Thoracic aorta (tissue), 2 donors: ENCODE measurements around the gene EXOC6B. TPM values are rescaled to one million over a fixed set of nuclear protein-coding genes. Genes with fewer than 3 reads are reported as not detected.

Source experiments
- ATAC-seq: fragments of 150-250 bp; one replicate; pipeline ENCODE4 v1.8.0; 2017; ENCODE audit warnings: low read depth; ENCODE audit not compliant: insufficient number of reproducible peaks, low FRiP score
- DNase-seq: peaks from one replicate; pipeline ENCODE4 v3.0.0-alpha.2; 2020; ENCODE audit warnings: low spot score
- H3K27ac ChIP-seq, 2 donors: fragments of 200-600 bp; sonication (generic); 1 replicate in 1 of 2; 2 replicates in 1 of 2; pipeline ENCODE4 v1.5.1; 2016; ENCODE audit warnings: mild to moderate bottlenecking in 2 of 2, moderate library complexity in 2 of 2
- H3K27me3 ChIP-seq: fragments of 200-600 bp; sonication (generic); replicated peaks from 2 replicates; pipeline ENCODE4 v1.6.0; 2016; ENCODE audit warnings: mild to moderate bottlenecking; ENCODE audit not compliant: insufficient read depth
- H3K36me3 ChIP-seq: fragments of 200-600 bp; sonication (generic); one replicate; pipeline ENCODE4 v1.5.1; 2016
- H3K4me1 ChIP-seq, 2 donors: fragments of 200-600 bp; sonication (generic); 1 replicate in 1 of 2; 2 replicates in 1 of 2; pipeline versions ENCODE4 v1.5.1 to v1.6.0; 2016; ENCODE audit warnings: low read depth in 2 of 2, mild to moderate bottlenecking in 1 of 2; ENCODE audit not compliant: control insufficient read depth in 1 of 2
- H3K4me3 ChIP-seq: fragments of 200-600 bp; sonication (generic); 2 replicates; pipeline ENCODE4 v1.5.1; 2016; ENCODE audit warnings: mild to moderate bottlenecking
- H3K9me3 ChIP-seq: fragments of 200-600 bp; sonication (generic); 2 replicates; pipeline ENCODE4 v1.5.1; 2016
- total RNA-seq, 2 donors: library from RNA; depleted of rRNA; stranded (reverse); fragments of >200 nt; gene quantifications; one replicate each; pipeline versions ENCODE4 v1.1.0 to v1.2.3, GENCODE V29; 2016
- TF ChIP-seq, protein P1 (sequence below): fragments of 200-600 bp; sonication (generic); IDR thresholded peaks from one replicate; pipeline ENCODE4 v1.5.1; 2019; ENCODE audit warnings: antibody characterized with exemption

EXOC6B gene
- total RNA-seq, 2 donors from 2014 or later, result 29.6 to 44.5 TPM

DNA sequence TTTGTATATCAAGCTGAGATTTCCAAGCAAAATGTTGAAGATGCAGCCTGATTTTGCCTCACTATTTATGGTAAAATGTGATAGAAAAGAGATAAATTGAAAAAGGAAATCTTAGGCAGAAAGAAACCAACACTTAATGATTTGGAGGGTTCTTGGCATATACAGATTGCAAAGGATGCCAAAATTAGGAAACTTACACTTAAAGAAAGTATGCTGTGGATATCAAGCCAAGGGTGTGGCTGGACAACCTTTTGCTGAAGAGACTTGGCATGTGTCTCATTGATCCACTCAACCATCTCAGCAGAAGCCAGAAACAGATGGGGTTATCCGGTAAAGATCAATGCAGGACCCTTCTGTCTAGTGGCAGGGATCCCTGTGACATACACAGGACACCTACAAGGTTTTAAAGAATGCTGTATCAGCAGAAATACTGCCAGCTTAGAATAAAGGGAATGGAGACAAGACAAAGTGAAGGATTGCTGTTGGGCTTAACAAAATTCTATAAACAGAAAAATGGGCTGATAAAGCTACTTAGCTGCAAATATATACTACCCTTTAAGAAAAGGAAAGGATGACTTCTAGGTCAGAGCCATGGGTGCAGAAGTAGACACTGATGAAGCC is 570.9 kb downstream of the EXOC6B start:
- DNase-seq, result no peak
- no peak for ATAC-seq

DNA sequence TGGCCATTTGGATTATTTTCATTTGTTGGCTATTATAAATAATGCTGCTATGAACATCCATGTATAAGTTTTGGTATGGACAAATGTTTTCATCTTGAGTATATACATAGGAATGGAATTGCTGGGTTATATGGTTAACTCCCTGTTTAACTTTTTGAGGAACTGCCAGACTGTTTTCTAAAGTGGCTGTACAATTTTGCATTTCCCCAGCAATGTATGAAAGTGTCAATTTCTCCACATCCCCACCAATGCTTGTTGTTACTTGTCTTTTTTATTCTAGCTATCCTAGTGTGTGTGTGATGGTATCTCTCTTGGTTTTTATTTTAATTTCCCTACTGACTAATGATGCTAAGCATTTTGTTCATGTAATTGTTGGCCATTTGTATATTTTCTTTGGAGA is 587.5 kb downstream of the EXOC6B start:
- H3K36me3 ChIP-seq, result no peaks in the 10 kb centered on the region
- ATAC-seq, result no peak
- TF ChIP-seq, protein P1, sequence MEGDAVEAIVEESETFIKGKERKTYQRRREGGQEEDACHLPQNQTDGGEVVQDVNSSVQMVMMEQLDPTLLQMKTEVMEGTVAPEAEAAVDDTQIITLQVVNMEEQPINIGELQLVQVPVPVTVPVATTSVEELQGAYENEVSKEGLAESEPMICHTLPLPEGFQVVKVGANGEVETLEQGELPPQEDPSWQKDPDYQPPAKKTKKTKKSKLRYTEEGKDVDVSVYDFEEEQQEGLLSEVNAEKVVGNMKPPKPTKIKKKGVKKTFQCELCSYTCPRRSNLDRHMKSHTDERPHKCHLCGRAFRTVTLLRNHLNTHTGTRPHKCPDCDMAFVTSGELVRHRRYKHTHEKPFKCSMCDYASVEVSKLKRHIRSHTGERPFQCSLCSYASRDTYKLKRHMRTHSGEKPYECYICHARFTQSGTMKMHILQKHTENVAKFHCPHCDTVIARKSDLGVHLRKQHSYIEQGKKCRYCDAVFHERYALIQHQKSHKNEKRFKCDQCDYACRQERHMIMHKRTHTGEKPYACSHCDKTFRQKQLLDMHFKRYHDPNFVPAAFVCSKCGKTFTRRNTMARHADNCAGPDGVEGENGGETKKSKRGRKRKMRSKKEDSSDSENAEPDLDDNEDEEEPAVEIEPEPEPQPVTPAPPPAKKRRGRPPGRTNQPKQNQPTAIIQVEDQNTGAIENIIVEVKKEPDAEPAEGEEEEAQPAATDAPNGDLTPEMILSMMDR, result no peak
- H3K4me1 ChIP-seq, result peaks cover 6 to 15% of the 10 kb centered on the region in 2 donors
- no peak for DNase-seq
- no peak overlapping the region for H3K27ac ChIP-seq
- H3K9me3 ChIP-seq, result no peaks in the 10 kb centered on the region
- H3K4me3 ChIP-seq, result no peak overlapping the region
- no peaks in the 10 kb centered on the region for H3K27me3 ChIP-seq

More for the DNA sequence above, 570.9 kb downstream of the EXOC6B start:
- Histone ChIP-seq H3K4me1 (no peaks in the 10 kb centered on the region), H3K27me3 (no peaks in the 10 kb centered on the region), H3K36me3 (no peaks in the 10 kb centered on the region), H3K4me3 (no peak overlapping the region), H3K9me3 (no peaks in the 10 kb centered on the region), H3K27ac (no peak overlapping the region)
- TF ChIP-seq, protein P1, result no peak

DNA sequence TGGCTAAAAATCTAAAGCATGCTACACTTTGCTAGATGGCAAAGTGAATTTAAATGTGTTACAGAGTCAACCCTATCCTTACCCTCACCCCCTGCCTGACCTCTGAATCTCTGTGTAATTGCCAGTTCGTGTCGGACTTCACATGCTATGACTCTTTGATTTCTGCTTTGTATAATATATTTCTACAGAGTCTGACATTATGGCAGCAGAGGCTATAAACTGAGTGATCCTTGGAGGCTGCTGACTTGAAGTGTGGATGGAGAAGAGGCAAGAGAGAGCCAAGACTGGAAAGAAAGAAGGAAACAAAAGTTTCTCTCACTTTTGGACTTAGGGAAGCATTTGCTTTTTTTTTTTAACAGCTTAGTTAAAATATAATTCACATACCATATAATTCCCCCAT is 588.3 kb downstream of the EXOC6B start:
- Histone ChIP-seq H3K4me3 (no peak overlapping the region), H3K36me3 (no peaks in the 10 kb centered on the region), H3K9me3 (no peaks in the 10 kb centered on the region), H3K27ac (no peak overlapping the region), H3K27me3 (no peaks in the 10 kb centered on the region), H3K4me1 (peaks cover 6 to 15% of the 10 kb centered on the region in 2 donors)
- TF ChIP-seq, protein P1, result no peak
- DNase-seq (no peak), ATAC-seq (no peak)

DNA sequence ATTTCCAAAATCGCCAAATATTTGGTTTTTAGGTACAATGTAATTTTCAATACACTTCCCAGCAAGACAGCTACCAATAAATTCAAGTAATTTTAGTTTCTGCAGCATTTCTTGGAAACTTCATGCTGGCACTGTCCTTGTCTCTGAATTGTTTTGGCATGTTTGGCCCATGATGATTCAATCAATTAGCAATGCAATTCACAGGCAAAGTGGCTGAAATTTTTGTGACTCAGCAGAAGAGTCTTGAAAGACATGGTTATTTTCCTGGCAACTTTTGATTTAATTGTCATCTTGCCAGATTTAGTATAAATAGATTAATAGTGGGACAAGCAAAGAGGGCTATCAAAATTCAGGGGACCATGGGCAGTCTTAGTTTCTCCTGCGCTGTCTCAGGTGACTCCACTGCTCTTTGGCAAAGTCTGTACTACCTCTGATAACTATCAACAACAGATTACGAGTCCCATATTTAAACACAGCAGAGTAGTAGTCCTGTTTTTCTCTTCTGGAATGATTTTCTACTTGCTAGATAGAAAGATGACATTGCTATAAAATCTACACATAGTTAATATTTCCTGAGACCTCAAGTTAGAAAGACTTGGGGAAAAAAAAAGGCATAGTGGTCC is 589.3 kb downstream of the EXOC6B start:
- Histone ChIP-seq H3K4me3 (no peak overlapping the region), H3K36me3 (no peaks in the 10 kb centered on the region), H3K27ac (no peak overlapping the region), H3K27me3 (no peaks in the 10 kb centered on the region), H3K4me1 (peaks cover 6 to 15% of the 10 kb centered on the region in 2 donors), H3K9me3 (no peaks in the 10 kb centered on the region)
- DNase-seq, result no peak
- TF ChIP-seq, protein P1, result no peak
- ATAC-seq, result no peak

DNA sequence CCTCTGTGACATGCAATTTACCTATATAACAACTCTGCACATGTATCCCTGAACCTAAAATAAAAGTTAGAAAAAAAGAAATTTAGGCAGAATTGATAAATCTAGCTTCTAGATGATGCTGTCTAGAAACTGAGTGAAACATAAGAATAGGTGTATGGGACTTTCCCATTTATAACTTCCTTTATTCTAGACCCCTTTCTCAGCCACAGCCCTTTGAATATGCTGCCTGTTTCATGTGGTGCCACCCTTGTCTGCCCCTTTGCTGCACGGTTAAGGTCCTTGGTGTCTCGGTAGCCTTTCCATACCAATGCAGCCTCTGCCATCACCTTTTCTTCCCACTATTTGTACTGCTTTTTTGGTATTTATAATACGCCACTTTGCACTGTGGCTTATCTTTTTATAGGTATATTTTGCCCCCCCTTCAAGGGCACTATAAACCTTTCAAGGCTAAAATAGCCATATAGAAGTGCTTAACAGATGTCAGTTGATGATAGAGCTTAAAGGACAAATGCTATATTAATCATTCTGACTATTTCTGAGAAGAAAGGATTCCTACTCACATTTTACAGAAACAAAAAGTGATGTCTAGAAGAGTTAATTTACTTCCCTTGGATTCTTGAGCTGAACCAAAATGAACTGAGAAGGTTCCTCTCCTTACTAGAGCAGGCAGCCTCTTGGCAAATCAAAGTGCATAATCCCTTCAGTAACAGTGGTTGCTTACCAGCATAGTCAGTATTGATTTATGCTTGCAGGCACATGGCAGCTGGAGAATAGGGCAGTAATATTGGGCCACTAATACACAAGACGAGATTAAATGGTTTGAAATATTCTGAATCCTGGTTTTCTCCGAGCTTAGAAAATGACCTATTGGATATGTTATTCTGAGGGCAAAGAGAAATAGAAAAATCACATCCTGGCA is 590.1 kb downstream of the EXOC6B start:
- no peaks in the 10 kb centered on the region for H3K27me3 ChIP-seq
- TF ChIP-seq, protein P1, result no peak
- H3K27ac ChIP-seq, result no peak overlapping the region
- H3K4me1 ChIP-seq, result peaks cover 6 to 15% of the 10 kb centered on the region in 2 donors
- no peak overlapping the region for H3K4me3 ChIP-seq
- DNase-seq, result no peak
- H3K9me3 ChIP-seq, result no peaks in the 10 kb centered on the region
- ATAC-seq, result no peak
- H3K36me3 ChIP-seq, result no peaks in the 10 kb centered on the region
